Measurements from ENCODE around the gene MAST4. TPM values are rescaled to one million over a fixed set of nuclear protein-coding genes. Genes with fewer than 3 reads are reported as not detected.

MAST4 gene
- polyA plus RNA-seq, 10 donors: 10.5 to 15.3 (median 13.0) TPM

- no peak for DNase-seq
Observed at GRCh38 chr5:66872736-66873331, 276.6 kb downstream of the MAST4 start.

GRCh38 chr5:66874004-66874403 is 277.8 kb downstream of the MAST4 start:
- DNase-seq: no peak

DNA sequence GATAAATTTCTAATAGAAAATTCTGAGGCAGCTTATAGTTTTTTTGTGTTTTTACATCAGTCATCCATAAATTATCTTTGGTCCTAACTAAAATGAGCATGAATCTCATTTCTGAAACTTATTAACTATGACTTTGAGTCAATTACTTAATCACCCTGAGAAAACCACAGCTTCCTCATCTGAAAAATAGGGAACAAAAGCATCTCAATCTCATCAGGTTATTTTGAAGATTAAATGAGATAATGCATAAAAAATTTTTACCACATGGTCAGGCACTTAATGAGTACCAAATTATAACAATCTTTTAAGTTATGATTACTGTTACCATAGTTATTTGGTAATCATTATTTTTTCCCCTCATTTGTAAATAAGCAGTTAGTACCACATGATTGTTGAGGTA is 279.1 kb downstream of the MAST4 start:
- no peak for DNase-seq

- DNase-seq: no peak
Observed at GRCh38 chr5:66876266-66876807, 280.1 kb downstream of the MAST4 start.

- DNase-seq: no peak
Observed at GRCh38 chr5:66877843-66878242, 281.6 kb downstream of the MAST4 start.

GRCh38 chr5:66880401-66880800 is 284.2 kb downstream of the MAST4 start:
- DNase-seq: no peak

DNA sequence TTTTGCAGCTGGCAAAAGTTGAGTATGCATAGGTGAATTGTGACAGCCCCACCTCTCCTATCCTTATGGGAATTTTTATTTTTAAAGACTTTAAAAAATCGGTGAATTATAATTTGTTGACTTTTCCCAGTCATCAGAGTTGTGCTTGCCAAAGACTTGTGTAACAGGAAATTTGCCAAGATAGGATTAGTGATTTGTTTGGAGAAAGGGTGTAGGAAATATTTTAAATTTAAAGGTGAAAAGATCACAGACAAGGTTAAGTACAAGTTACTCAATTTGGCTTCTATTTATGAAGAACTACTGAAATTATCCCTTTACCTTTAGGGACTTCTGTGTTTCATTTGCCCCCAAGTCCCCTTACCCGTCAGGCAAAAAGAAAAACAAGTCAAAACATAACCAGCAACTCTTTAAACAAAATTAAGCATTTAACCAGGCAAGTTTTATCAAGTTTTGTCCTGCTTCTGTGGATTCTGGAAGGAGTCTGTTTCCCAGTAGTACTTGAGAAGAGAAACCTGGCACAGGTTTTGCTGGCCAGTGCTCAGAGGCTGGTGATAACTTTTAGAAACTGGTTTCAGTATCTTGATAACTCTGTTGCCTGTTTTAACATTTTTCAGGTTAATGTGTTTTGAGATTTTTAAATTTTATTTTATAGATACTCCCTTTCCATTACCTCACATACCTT is 285.4 kb downstream of the MAST4 start:
- DNase-seq: peak in 1 of 3 donors; percentile 32

- DNase-seq: no peak
Observed at GRCh38 chr5:66882606-66883227, 286.5 kb downstream of the MAST4 start.

DNA sequence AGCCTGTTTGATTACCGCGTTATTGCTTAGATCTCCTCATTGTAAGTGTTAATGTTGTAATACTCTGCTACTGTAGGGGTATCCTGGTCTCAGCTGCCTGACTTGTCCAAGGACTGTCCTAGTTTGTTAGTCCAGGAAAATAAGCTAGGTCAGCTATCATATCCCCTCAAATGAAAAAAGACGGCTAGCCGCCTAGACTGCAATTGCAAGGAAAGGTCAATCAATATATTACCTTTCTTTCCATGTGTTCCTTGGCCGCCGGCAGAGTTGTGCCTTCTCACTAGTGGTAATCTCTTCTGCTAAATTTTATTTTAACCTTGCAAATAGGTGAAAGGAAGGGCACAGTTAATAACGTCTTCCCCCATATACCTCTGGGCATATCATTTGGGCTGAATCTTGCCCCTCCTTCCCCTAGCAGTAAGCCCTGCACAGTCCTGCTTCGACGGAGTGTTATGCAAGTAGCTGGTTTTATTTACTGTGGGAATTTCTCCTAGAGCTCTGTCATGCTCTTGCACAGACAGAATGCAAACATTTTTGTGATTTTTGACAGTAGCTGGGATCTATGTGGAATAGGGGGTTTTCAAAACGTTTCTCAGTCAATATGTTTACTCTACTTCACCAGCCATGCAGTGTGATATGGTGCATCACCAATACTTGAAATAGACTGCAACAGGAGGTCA is 288.5 kb downstream of the MAST4 start:
- no peak for DNase-seq

DNA sequence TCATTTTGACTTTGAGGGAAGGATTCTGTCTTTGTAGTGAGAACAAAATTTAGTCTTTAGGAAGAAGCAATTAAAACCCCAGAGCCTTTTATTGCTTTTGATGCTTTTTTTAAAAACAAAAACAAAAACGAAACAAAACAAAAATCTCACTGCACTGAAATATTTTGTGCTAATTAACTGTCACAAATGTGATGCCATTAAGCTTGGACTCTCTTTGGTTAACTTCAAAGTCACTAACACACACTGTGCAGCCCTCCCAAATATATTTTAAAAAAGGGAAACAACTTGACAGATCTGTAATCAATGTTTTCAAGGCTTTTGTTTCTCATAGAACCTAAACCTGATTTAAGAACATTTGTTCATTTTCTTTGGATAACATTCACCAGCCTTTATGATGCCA is 290.7 kb downstream of the MAST4 start:
- DNase-seq: no peak

GRCh38 chr5:66888613-66889012 is 292.4 kb downstream of the MAST4 start:
- DNase-seq: no peak

DNA sequence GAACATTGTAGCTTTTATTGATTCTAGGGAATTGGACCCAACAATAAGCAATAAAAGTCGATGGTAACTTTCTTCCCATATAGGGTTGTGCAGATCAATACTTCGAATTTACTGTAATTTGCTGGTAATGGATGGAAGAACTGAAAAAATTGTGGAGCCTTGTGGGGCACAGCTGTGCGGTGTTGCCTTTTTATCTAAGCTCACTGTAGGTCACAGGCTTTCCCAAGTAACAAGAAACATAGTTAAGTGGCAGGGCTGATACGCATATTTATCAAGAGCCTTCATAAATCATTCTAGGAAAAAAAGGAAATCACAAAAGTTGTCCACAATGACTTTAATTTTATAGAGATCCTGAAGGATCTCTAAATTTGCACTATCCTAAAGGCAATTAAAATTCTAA is 292.9 kb downstream of the MAST4 start:
- DNase-seq: no peak

- no peak for DNase-seq
Observed at GRCh38 chr5:66889524-66889923, 293.3 kb downstream of the MAST4 start.

DNA sequence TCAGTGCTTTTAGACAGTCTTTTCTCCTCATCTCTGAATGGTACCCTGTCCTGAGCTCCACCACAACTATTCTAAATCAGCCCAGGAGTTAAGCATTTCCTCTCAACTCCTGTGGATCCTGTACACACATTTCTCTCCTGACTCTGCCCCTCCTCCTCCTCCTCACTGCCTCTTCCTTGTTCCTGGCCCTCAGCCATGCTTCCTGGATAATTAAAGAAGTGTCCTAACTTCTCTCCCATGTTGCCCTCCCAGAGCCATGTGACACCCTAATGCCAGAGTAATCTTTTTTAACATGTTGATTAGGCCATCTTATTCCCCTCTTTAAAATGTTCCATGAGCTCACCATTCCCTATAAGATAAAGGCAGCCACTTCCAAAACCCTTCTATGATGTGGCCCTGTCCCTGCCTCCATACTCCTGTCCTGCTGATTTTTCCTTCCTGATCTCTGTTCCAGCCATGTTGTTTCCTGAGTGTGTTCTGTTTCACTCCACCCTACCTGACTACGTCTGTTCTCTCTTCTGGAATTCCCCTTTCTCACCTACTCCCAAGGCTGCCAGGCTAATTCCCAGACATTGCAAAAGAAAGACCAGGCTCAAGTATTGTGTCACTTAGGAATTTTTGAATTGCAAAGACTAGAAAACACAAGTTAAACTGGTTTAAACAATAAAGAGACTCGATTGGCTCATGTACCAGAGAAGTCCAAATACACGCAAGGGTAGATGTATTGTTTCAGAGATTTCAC is 295.2 kb downstream of the MAST4 start:
- DNase-seq: no peak

DNA sequence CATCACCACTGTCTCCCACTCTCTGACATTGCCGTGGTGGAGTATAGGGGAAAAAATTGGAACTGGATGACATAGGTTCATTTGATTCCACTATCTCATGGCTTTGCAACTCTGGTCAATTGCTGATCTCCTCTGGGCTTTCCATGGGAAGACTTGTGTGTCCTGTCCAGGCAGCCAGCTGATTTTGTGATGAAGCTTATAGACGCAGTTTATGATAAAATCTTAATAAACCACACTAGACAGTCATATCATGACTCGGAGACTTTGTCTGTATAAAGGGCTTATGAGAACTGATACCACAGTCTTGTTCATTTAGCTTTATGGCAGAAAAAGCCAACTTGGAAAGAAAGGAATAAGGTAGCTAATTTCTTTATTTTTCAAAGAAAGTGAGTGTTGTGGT is 296.5 kb downstream of the MAST4 start:
- DNase-seq: no peak

DNA sequence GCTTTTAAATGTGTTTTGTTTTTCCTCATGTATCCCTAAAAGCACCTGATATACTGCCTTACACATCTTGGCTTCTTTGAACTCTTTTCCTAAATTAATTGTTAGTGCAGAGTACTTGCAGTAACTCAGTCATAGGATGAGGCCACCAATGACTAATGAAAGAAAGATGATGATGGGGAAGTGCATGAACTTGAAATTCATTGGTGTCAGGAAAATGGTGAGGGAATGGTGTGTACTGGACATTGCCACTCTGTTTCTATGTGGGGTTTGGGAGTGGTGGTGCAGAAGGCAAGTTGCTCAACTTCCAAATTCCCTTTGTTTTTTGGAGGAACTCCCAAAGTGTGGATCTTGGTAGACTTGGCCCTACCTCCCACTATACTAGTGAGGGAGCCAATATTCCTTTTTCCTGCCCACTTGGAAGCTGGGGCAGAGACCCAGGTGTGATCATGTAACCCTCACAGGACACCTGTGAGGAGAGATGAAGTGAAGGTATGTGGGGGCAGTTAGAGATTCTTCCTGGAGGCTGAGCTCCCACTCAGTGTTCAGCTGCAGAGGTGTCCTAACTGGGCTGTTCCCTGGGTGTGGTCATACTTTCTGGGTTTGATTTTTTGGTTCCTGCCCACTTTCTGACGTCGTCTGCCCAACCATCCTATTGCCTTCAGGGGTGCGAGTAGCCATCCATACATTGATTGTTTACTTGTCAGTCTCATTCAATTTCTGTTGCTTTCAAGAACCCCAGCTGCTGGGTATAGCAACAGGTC is 298.5 kb downstream of the MAST4 start:
- DNase-seq: no peak

DNA sequence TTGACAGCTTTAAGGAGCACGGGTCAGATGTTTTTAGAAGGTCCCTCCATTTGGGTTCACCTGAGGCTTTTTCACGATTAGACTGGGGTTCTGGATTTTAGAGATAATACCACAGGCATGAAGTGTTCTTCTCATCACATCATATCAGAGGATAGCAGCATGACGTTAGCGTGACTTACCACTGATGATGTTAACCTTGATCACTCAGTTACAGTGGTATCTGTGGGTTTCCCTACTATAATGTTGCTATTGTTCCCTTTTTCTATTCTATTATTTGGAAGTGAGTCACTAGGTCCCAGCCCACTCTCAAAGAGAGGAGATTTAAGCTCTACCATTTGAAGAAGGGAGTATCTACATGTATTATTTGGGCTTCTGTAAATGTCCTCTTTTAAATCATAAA is 300.0 kb downstream of the MAST4 start:
- DNase-seq: no peak

GRCh38 chr5:66897356-66897755 is 301.2 kb downstream of the MAST4 start:
- DNase-seq: peak in 1 of 3 donors; percentile 17

GRCh38 chr5:66898241-66898995 is 302.2 kb downstream of the MAST4 start:
- DNase-seq: no peak

DNA sequence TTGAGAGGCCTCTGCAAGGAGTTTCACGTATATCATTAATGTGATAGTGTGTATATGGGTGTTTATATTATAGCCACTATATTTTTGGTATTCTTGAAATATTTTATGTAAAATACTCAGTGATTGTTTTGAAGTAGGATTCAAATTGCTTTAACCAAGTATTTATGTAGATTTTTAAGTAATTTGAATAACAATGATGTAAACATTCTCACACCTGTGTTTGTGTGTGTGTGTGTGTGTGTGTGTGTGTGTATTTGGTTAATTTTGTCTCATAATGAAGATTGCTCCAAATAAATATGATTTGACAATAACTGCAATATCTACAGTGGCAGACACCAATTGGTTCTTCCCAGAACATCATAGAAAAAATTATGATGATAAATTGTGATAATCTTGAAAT is 307.0 kb downstream of the MAST4 start:
- no peak for DNase-seq

All from muscle of back (tissue), 11 donors.